HG03565 (cell line): ENCODE results near the gene ZNF573.

Experiments used
- ATAC-seq: cut with Tn5 transposase; IDR thresholded peaks from one replicate; pipeline ENCODE4 v1.9.1; 2021; ENCODE audit warnings: mild to moderate bottlenecking, moderate library complexity; ENCODE audit not compliant: unreplicated experiment

The ZNF573 gene

DNA sequence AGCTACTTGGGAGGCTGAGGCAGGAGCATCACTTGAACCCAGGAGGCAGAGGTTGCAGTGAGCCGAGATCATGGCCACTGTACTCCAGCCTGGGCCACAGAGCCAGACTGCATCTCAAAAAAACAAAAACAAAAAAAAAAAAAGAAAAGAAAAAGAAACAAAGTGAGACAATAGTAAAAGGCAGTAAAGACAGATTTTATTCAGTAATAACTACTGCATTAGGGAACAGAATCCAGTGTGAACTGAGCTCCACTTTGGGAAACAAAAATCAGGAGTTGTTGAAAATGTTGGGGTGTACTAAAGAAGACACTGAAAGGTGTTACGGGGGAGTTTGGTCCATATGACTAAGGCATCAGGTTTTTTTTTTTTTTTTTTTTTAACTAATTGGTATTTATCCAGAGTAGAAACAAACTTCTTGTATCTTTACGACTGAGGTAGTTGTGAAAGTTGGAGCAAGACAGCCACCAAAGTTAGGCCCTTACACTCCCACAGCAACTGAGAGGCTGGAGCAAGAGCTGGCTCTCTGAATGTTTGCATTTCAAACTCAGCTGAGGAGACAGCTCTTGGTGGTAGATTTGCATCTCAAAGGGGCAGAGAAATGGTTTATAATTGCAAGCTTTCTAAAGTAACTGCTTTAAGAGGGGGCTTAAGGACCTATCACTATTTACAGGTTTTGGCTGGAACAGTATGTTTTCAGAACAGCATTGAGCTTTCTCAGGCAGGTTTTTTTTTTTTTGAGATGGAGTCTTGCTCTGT, 84.1 kb downstream of the ZNF573 start:
- ATAC-seq: no peak

- no peak for ATAC-seq
Measured at GRCh38 chr19:37692956-37693620, 86.3 kb downstream of the ZNF573 start.

- ATAC-seq: no peak
Measured at GRCh38 chr19:37691881-37692504, 87.4 kb downstream of the ZNF573 start.
